Activated naive CD4-positive, alpha-beta T cell treated with anti-CD3 and anti-CD28 coated beads, Interleukin-2, amount 50 U/mL, for 16 hours (primary cell): ENCODE data around the gene NXN.
"Not testable (repeated sequence)": the region's sequence is repeated elsewhere in the genome, so short reads cannot be mapped to it uniquely, and the experiment has no call there.

Source experiments
- DNase-seq: peaks from one replicate; pipeline ENCODE4 v3.0.0-alpha.2; 2020

NXN gene

GRCh38 chr17:752002-752619, 227.5 kb downstream of the NXN start, which contains the start of gene GEMIN4:
Gene GEMIN4, minus strand, starts transcription at chr17:752264. Its CDS starts 122 bp downstream, at chr17:752142.
- peak; percentile 98 for DNase-seq

GRCh38 chr17:751269-752001, 228.1 kb downstream of the NXN start:
- peak; percentile 66 for DNase-seq

GRCh38 chr17:750431-751037, 229.0 kb downstream of the NXN start:
- DNase-seq = no peak

- DNase-seq = not testable (repeated sequence)
Measured at GRCh38 chr17:749359-749758, 230.2 kb downstream of the NXN start.
